GM10266 (cell line): ENCODE measurements around the gene RAPSN.

Experiments
- DNase-seq: peaks from one replicate; pipeline ENCODE4 v3.0.0; 2012; ENCODE audit errors: extremely low spot score
- TF ChIP-seq, protein P1 (sequence below): IDR thresholded peaks from 2 replicates; pipeline ENCODE4 v1.5.1; 2012; ENCODE audit warnings: mild to moderate bottlenecking, low read depth; ENCODE audit not compliant: control insufficient read depth, insufficient read depth; ENCODE audit errors: missing control alignments

The RAPSN gene

DNA sequence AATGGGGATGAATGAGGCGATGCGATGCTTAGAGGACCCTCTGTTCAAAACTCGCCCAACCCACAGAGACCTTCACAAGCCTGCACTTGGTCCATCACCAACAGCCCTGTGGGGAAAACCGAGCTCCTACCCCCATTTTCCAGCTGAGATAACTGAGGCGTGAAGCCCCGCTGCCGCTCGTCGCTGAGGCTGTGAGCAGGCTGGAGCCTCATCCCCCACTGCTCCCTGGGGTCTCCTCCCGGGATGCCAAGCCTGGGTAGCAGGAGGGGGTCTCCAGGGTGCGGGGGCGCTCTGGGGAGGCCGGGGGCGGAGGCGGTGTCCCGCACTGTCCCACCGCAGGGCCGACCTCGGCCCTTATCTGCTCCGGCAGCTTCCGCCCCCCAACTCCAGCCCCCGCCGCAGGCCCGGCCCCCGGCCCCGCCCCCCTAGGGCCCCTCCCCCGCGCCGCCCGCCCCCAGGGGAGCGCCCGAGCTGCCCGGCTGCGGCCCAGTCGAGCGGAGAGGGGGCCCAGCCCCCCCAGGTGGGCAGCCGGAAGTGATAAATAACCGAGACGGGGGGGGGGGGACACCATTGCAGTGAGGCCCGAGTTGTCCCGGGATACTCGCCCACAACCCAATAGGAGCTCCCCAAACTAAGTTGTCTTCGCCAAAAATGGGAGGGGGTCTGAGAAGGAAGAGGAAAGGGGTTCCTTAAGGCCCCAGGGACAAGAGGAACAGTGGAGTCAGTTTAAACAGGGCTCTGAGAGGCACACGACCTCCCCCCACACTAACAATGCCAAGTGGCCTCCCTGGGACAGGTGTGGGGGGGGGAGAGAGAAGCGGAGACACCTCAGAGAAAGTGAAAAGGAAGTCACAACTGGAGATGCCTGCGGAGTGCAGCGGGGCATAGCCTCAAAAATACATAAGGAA, 48.8 kb downstream of the RAPSN start:
- DNase-seq: peak; percentile 82
- TF ChIP-seq, protein P1, sequence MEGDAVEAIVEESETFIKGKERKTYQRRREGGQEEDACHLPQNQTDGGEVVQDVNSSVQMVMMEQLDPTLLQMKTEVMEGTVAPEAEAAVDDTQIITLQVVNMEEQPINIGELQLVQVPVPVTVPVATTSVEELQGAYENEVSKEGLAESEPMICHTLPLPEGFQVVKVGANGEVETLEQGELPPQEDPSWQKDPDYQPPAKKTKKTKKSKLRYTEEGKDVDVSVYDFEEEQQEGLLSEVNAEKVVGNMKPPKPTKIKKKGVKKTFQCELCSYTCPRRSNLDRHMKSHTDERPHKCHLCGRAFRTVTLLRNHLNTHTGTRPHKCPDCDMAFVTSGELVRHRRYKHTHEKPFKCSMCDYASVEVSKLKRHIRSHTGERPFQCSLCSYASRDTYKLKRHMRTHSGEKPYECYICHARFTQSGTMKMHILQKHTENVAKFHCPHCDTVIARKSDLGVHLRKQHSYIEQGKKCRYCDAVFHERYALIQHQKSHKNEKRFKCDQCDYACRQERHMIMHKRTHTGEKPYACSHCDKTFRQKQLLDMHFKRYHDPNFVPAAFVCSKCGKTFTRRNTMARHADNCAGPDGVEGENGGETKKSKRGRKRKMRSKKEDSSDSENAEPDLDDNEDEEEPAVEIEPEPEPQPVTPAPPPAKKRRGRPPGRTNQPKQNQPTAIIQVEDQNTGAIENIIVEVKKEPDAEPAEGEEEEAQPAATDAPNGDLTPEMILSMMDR: no peak

DNA sequence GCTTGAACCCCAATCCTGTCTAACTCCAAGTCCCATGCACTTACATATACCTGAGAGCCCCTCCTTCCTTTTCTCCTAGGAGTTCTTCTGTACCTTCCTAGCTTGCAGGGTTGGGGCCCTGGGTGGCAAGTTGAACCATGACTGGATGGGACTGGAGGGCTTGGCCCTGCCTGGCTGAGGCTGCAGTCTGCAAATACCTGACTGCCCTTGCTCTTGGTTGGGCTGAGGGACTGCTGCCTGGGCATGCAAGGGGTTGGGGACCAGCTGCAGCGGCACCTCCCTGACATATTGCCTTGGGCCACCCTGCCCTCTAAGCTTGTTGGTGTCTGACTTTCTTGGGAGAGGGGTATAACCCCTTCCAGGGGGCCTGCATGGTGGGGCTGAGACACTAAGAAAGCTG, 50.4 kb downstream of the RAPSN start:
- TF ChIP-seq, protein P1: no peak
- no peak for DNase-seq

DNA sequence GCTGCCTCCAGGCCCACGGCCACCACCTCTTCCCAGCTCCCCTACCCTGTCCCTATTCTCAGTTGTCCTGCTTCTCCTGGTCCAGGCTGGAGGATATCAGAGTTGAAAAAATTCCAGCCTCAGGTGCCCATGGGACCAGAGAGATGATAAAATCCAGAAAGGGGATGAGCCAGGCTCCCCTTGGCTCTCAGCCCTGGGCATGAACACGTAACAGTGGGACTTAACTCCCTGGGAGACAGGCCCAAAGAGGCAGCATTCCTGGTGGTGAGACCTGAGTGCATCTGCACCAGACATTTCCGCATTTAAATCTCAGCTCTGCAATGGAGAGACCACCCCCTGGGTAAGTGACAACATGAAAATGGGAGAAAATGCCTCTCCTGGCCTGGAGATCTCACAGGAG, 50.9 kb downstream of the RAPSN start:
- TF ChIP-seq, protein P1: no peak
- DNase-seq: no peak

DNA sequence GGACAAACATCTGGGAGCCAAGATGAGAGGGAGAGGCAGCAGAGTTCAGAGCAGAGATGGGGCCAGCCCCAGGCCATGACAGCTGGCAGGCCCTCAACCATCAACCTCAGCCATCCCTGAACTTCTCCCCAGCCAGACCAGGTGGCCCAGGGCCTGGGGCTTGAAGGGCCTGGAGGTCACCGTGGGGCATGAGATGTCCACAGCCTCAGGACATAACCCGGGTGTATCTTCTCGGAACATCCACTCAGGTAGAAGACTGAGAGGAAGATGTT, 53.0 kb downstream of the RAPSN start:
- no peak for DNase-seq
- TF ChIP-seq, protein P1: no peak

DNA sequence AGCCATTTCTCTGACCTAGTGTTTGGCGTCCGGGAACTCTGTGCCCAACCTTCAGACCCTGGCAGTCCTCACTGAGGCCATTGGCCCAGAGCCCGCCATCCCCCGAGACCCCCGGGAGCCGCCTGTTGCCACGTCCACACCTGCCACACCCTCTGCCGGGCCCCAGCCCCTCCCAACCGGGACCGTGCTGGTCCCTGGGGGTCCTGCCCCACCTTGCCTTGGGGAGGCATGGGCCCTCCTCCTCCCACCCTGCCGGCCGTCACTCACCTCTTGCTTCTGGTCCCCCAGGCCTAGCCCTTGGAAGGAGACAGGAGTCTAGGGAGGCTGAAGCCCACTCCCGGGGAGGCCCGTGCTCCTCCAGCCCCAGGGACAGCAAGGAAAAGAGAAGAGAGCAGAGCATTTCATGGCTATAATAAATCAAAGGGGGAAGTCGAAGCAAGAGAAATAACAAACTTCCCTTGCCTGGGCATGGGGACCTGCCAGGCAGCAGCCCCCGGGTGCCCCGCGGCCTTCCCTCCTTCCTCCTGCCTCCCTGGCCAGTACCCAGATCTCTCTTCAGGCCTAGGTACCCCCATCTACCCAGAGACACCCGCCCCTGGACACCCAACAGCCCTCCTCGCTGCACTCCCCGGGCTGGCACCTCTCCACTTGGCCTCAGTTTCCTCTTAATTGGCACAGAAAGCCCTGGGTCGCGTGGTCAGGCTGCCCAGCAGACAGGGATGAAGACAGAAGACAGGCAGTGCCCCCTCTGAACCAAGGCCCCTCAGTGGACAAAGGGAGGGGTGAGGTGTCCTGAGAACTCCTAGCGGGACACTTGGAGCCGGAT, 53.5 kb downstream of the RAPSN start:
- TF ChIP-seq, protein P1: no peak
- DNase-seq: no peak

DNA sequence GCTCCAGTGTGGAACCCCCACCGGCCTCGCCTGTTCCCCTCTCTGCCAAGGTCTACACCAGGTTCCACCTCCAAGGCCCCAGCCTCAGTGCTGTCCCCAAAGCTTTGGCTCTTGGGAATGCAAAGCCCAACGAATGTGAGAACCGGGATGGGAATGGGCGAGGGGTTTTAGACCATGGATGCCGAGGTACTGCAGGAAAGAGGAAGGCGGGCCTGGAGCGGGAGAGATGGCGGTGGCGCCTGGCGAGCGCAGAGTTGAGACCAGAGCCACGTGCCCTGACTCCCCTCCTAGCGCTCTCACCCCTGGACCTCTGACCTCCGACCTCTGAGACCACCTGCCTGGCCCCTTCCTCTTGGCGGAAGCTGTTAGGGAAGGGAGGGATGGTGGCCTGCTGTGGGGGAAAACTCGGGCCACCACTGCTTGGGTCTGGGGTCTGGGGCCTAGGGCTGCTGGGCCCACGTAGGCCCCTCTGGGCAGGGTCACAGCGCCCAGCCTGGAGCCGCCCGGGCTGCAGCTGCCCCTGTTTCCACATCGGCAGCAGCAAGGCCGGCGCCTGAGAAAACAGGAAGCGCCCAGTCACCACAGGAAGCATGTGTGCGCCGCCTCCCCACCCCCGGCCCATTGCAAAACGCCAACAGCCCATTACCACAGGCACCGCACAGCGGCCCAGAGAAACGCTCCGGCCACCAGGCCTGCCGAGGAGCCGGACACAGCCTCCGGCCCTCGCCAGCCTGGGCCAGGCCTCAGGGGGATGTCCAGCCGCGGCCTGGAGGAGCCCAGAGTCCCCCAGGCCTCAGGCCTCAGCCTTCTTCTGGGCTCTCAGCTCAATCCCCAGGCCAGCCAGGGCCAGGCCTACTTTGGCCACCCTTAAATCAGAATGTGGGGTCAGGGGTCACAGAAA, 54.4 kb downstream of the RAPSN start:
- peak; percentile 85 for DNase-seq
- TF ChIP-seq, protein P1: no peak
